SK-N-MC (cell line): Measurements from ENCODE around the gene TULP3.

ENCODE experiments used
- DNase-seq: peaks from one replicate; pipeline ENCODE4 v3.0.0-alpha.2; 2011; ENCODE audit warnings: low read depth, low spot score
- H3K27ac ChIP-seq: fragments of 200-600 bp; sonication (generic); 2 replicates; pipeline ENCODE4 v1.5.1; 2016; ENCODE audit warnings: mixed run types
- H3K36me3 ChIP-seq: fragments of 200-600 bp; sonication (generic); 2 replicates; pipeline ENCODE4 v1.6.1; 2017; ENCODE audit warnings: antibody characterized with exemption, low read length, mixed read lengths; ENCODE audit not compliant: insufficient read depth
- H3K4me3 ChIP-seq: fragments of 200-600 bp; sonication (generic); 2 replicates; pipeline ENCODE4 v1.5.1; 2016
- H3K9ac ChIP-seq: fragments of 200-600 bp; sonication (generic); 2 replicates; pipeline ENCODE4 v1.8.0; 2017; ENCODE audit warnings: mixed run types, mixed read lengths; ENCODE audit not compliant: insufficient read length
- H3K9me3 ChIP-seq: fragments of 200-600 bp; sonication (generic); 2 replicates; pipeline ENCODE4 v1.6.1; 2017; ENCODE audit warnings: low read depth, mild to moderate bottlenecking, antibody characterized with exemption, low read length, moderate library complexity, mixed read lengths
- EZH2 ChIP-seq: fragments of 200-600 bp; sonication (generic); IDR thresholded peaks from one replicate; pipeline ENCODE4 v1.6.1; 2017; ENCODE audit warnings: antibody characterized with exemption
- FOXP2 ChIP-seq: optimal IDR thresholded peaks from 2 replicates; pipeline ENCODE3; 2011; ENCODE audit warnings: mild to moderate bottlenecking, moderate library complexity; ENCODE audit not compliant: insufficient read depth; ENCODE audit errors: extremely low read length, control extremely low read depth
- POLR2AphosphoS5 ChIP-seq: IDR thresholded peaks from 2 replicates; pipeline ENCODE4 v1.6.1; 2012; ENCODE audit warnings: mild to moderate bottlenecking, low read depth, low read length, borderline replicate concordance

Gene TULP3

DNA sequence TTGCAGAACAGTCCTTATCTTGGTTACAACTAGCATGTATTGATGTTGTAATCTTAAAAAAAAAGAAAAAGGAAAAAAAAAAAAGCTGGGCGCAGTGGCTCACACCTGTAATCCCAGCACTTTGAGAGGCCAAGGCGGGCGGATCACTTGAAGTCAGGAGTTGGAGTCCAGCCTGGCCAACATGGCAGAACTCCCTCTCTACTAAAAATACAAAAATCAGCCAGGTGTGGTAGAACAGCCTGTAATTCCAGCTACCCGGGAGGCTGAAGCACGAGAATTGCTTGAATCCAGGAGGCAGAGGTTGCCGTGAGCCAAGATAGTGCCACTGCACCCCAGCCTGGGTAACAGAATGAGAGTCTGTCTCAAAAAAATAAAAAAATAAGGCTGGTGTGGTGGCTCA is 42.9 kb downstream of the TULP3 start:
- peaks cover 51% of the 10 kb centered on the region for H3K36me3 ChIP-seq
- no peak for TF ChIP-seq POLR2AphosphoS5

DNA sequence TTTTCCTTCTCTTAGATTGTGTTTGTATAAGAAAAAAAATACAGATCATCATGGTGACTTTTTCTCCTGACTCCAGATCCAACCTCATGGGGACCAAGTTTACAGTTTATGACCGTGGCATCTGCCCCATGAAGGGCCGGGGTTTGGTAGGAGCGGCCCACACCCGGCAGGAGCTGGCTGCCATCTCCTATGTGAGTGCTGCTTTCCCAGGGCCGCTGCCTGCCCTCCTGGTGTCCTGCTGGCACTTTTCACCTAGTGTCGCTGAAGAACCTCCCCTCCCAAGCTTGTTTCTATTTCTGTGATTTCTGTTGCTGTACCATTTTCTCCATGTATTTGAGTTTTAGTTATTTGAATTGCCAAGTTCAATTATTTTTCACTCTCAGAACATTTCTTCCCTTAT is 43.7 kb downstream of the TULP3 start:
- Histone ChIP-seq H3K27ac (peak overlapping the region; percentile 21; the same call in 1 of the 2 replicates), H3K4me3 (no peak overlapping the region), H3K9ac (no peak overlapping the region), H3K9me3 (no peaks in the 10 kb centered on the region), H3K36me3 (peaks cover 54% of the 10 kb centered on the region)
- TF ChIP-seq EZH2 (no peak), FOXP2 (no peak), POLR2AphosphoS5 (no peak)
- DNase-seq = no peak

More for the DNA sequence above, 42.9 kb downstream of the TULP3 start:
- no peak for DNase-seq
- no peak overlapping the region for H3K9ac ChIP-seq
- H3K27ac ChIP-seq = no peak overlapping the region
- no peaks in the 10 kb centered on the region for H3K9me3 ChIP-seq
- H3K4me3 ChIP-seq = no peak overlapping the region

DNA sequence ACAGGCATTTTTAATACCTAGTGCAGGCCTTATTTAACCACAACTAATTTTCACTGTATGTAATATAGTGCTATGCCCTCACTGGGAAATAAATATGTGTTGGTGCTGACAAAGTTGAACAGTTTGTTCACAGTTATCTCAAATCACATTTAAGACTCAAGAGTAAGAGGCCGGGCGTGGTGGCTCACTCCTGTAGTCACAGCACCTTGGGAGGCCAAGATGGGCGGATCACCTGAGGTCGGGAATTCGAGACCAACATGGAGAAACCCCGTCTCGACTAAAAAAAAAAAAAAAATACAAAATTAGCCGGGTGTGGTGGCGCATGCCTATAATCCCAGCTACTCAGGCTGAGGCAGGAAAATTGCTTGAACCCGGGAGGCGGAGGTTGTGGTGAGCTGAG is 45.6 kb downstream of the TULP3 start:
- no peak for DNase-seq
- H3K9ac ChIP-seq = no peak overlapping the region
- H3K36me3 ChIP-seq = peaks cover 54% of the 10 kb centered on the region
- no peak overlapping the region for H3K4me3 ChIP-seq
- no peaks in the 10 kb centered on the region for H3K9me3 ChIP-seq
- H3K27ac ChIP-seq = no peak overlapping the region
- TF ChIP-seq POLR2AphosphoS5 = no peak
- TF ChIP-seq FOXP2 = no peak
- no peak for TF ChIP-seq EZH2

DNA sequence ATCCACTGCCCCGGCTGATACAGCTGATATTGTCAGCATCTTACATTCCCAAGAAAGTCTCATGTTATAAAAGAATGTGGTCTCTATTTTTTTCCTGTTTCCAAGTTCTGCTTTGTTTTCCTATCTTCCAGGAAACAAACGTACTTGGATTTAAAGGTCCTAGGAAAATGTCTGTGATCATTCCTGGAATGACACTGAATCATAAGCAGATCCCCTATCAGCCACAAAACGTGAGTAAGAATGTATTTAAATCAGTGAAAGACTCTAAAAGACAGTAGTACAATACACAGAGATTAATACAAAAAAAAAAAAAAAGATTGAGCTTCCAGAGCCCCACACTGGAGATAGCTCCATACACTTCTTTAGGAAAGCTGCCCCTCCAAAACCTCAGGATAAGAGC is 46.8 kb downstream of the TULP3 start:
- no peak overlapping the region for H3K4me3 ChIP-seq
- no peak overlapping the region for H3K27ac ChIP-seq
- no peak for TF ChIP-seq EZH2
- TF ChIP-seq POLR2AphosphoS5 = no peak
- TF ChIP-seq FOXP2 = no peak
- DNase-seq = no peak
- peaks cover 43% of the 10 kb centered on the region for H3K36me3 ChIP-seq
- H3K9me3 ChIP-seq = no peaks in the 10 kb centered on the region
- H3K9ac ChIP-seq = no peak overlapping the region

DNA sequence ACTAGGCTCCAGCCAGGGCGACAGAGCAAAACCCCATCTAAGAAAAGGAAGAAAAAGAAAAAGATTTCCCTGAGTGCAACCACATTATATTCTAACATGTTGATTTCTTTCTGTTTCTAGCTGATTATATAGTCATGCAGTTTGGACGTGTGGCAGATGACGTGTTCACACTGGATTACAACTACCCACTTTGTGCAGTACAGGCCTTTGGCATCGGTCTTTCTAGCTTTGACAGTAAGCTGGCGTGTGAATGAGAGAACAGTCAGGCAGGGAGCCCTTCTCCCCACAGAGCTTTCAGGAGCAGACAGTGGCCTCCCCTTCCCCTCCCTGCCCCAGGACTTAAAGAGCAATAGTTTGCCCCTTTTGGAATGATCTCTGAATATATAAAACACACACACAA is 48.5 kb downstream of the TULP3 start:
- no peak overlapping the region for H3K9ac ChIP-seq
- no peak overlapping the region for H3K4me3 ChIP-seq
- no peak for DNase-seq
- no peaks in the 10 kb centered on the region for H3K9me3 ChIP-seq
- H3K27ac ChIP-seq = no peak overlapping the region
- no peak for TF ChIP-seq EZH2
- TF ChIP-seq FOXP2 = no peak
- no peak for TF ChIP-seq POLR2AphosphoS5
- peaks cover 33% of the 10 kb centered on the region for H3K36me3 ChIP-seq

DNA sequence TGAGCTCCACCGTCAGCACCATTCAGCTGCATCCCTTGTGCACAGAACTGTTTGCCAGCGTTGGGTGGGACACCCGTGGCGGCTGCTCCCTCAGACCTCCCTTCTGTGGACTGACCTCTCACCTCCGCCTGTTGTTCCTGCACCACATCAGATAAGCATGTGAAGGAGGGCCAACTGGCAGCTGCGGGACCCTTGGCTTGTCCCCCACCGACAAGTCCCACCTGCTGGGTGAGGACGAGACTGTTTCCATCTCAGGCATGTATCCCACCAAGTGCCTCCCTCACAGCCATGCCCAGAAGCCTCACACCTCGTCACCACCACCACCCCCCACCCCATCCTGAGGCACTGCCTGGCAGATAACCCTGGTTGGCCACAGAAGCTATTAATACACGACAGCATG is 49.9 kb downstream of the TULP3 start:
- no peak overlapping the region for H3K4me3 ChIP-seq
- peaks cover 22% of the 10 kb centered on the region for H3K36me3 ChIP-seq
- H3K27ac ChIP-seq = no peak overlapping the region
- no peak overlapping the region for H3K9ac ChIP-seq
- TF ChIP-seq EZH2 (no peak), FOXP2 (no peak), POLR2AphosphoS5 (no peak)
- no peak for DNase-seq
- H3K9me3 ChIP-seq = no peaks in the 10 kb centered on the region

DNA sequence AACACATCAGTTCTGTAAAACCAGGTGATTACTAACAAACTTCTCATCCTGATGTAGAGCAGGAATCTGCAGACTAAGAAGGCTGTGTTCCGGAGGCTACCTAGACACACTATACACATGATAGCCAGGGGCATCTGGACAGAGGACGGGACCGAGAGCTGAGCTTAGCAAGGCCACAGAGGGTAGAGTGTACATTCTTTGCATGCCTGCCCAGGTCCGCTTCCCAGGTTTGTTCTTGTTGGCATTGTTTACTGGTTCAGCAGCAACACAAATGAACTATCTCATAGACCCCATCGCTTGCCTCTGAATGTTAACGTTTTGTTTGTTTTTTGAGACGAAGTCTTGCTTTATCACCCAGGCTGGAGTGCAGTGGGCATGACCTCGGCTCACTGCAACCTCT is 50.8 kb downstream of the TULP3 start:
- no peak for DNase-seq
- peaks cover 22% of the 10 kb centered on the region for H3K36me3 ChIP-seq
- no peak overlapping the region for H3K27ac ChIP-seq
- TF ChIP-seq EZH2 = no peak
- TF ChIP-seq FOXP2 = no peak
- TF ChIP-seq POLR2AphosphoS5 = no peak
- H3K9me3 ChIP-seq = no peaks in the 10 kb centered on the region
- H3K4me3 ChIP-seq = no peak overlapping the region
- no peak overlapping the region for H3K9ac ChIP-seq

DNA sequence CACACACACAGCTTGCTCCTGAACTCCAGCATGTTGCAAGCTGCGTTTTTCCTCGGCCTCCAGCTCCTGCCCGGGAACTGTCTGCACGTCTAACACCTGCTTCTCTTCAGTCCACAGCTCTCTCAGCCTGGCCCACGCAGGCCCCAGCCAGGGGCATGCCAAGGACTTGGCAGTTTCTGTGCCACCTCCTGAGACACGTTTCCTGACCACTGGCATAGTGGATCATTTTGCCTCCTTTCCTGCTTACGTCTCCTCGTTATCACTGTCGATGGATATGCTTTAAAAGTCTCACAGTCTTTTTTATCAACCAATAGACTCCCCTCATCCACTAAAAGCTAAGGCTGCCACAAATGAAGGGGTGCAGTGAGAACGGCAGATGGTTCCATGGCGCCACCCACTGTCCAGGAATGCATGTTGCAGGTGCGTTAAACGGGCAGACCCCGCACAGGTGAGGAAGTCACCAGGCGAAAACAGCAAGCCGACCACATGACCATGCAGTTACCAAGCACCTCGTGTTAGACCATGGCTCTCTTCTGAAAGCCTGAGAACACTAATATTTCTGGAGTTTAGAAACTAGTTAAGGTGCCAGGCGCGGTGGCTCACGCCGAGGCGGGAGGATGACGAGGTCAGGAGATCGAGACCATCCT is 53.8 kb downstream of the TULP3 start:
- no peak for TF ChIP-seq EZH2
- TF ChIP-seq FOXP2 = no peak
- no peak for TF ChIP-seq POLR2AphosphoS5
- H3K27ac ChIP-seq = no peak overlapping the region
- no peak overlapping the region for H3K4me3 ChIP-seq
- H3K36me3 ChIP-seq = peaks cover 9% of the 10 kb centered on the region; the same call in 1 of the 2 replicates
- no peak overlapping the region for H3K9ac ChIP-seq
- DNase-seq = no peak
- no peaks in the 10 kb centered on the region for H3K9me3 ChIP-seq

DNA sequence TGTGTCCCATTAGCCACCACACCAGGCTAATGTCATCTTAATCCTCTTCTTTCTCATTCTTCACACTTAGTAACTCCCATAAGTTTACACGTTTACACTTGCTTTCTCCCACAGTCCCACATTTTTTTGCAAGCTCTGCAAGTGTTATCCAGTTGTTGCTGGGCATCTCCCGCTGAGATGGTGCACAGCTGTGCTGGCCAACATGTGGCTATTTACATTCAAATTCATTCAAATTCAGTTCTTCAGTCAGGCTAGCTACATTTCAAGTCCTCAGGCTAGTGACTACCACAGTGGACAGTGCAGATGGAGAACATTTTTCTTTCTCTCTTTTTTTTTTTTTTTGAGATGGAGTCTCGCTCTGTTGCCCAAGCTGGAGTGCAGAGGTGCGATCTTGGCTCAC is 58.7 kb downstream of the TULP3 start:
- no peak overlapping the region for H3K9ac ChIP-seq
- H3K4me3 ChIP-seq = no peak overlapping the region
- no peaks in the 10 kb centered on the region for H3K9me3 ChIP-seq
- TF ChIP-seq POLR2AphosphoS5 = no peak
- TF ChIP-seq EZH2 = no peak
- no peak for TF ChIP-seq FOXP2
- H3K27ac ChIP-seq = no peak overlapping the region
- H3K36me3 ChIP-seq = no peaks in the 10 kb centered on the region
- DNase-seq = no peak
